NT2/D1 (cell line): ENCODE measurements around the gene NTM.

Source experiments
- YY1 ChIP-seq: IDR thresholded peaks from 2 replicates; pipeline ENCODE4 v1.6.1; 2011; ENCODE audit not compliant: insufficient read length, insufficient read depth
- ZNF274 ChIP-seq: IDR thresholded peaks from 2 replicates; pipeline ENCODE4 v1.6.1; 2011; ENCODE audit warnings: mild to moderate bottlenecking, low read depth, low read length

- TF ChIP-seq YY1 (no peak), ZNF274 (no peak)
These were observed 662.1 kb downstream of the NTM start for GRCh38 chr11:132032555-132032954.
